NCI-H1092 treated with DMSO at 0.1 percent for 48 hours (cell line): Measurements from ENCODE around the gene VCX3B.
A peak's percentile ranks its signal among the peaks of the same experiment; 100 is the strongest.
"Not testable (repeated sequence)": the region's sequence is repeated elsewhere in the genome, so short reads cannot be mapped to it uniquely, and the experiment has no call there.

Source experiments
- DNase-seq: peaks from one replicate; lab custom pipeline; 2025; lab: John Stamatoyannopoulos, UW

VCX3B gene

GRCh38 chrX:8464530-8464929, at the start of gene VCX3B:
VCX3B (plus strand) TSS chrX:8464830; CDS start chrX:8465451, 621 bp downstream.
- DNase-seq: not testable (repeated sequence)

- DNase-seq: no peak
Measured at GRCh38 chrX:8418301-8418700, 46.3 kb upstream of the VCX3B start.

- no peak for DNase-seq
Measured at GRCh38 chrX:8424912-8425311, 39.7 kb upstream of the VCX3B start.

- DNase-seq: no peak
Measured at GRCh38 chrX:8429692-8430249, 34.9 kb upstream of the VCX3B start.

- no peak for DNase-seq
Measured at GRCh38 chrX:8430444-8430843, 34.2 kb upstream of the VCX3B start.

- DNase-seq: no peak
Measured at GRCh38 chrX:8432396-8432795, 32.2 kb upstream of the VCX3B start.

- no peak for DNase-seq
Measured at GRCh38 chrX:8433109-8434062, 31.2 kb upstream of the VCX3B start.

GRCh38 chrX:8447368-8447767, 17.3 kb upstream of the VCX3B start:
- no peak for DNase-seq

- DNase-seq: not testable (repeated sequence)
Measured at GRCh38 chrX:8452343-8452742, 12.3 kb upstream of the VCX3B start.

GRCh38 chrX:8453611-8454010, 11.0 kb upstream of the VCX3B start:
- DNase-seq: no peak

- no peak for DNase-seq
Measured at GRCh38 chrX:8455557-8455956, 9.1 kb upstream of the VCX3B start.

- no peak for DNase-seq
Measured at GRCh38 chrX:8462488-8462887, 2.1 kb upstream of the VCX3B start.

GRCh38 chrX:8484360-8484949, 19.8 kb downstream of the VCX3B start:
- DNase-seq: peak; percentile 32

GRCh38 chrX:8495036-8495435, 30.4 kb downstream of the VCX3B start:
- not testable (repeated sequence) for DNase-seq

- DNase-seq: no peak
Measured at GRCh38 chrX:8500203-8500602, 35.6 kb downstream of the VCX3B start.

GRCh38 chrX:8502101-8502500, 37.5 kb downstream of the VCX3B start:
- not testable (repeated sequence) for DNase-seq

- DNase-seq: no peak
Measured at GRCh38 chrX:8504451-8504850, 39.8 kb downstream of the VCX3B start.
